Fibroblast of skin of scalp (primary cell): ENCODE data around the gene DBI. TPM values are rescaled to one million over a fixed set of nuclear protein-coding genes. Genes with fewer than 3 reads are reported as not detected.

Source experiments
- DNase-seq: peaks from one replicate; pipeline ENCODE4 v3.0.0-alpha.2; 2013
- polyA plus RNA-seq, 2 experiments: library from polyadenylated mRNA; unstranded; fragments of 120-200 nt; gene quantifications; one replicate each; pipeline ENCODE4 v1.2.1, GENCODE V29; 2013; ENCODE audit not compliant: insufficient read length in 2 of 2

Gene DBI
- 224 TPM for polyA plus RNA-seq (2013, experiment 1 of 2; ENCODE audit: insufficient read length)
- polyA plus RNA-seq (2013, experiment 2 of 2; ENCODE audit: insufficient read length) = 207 TPM

DNA sequence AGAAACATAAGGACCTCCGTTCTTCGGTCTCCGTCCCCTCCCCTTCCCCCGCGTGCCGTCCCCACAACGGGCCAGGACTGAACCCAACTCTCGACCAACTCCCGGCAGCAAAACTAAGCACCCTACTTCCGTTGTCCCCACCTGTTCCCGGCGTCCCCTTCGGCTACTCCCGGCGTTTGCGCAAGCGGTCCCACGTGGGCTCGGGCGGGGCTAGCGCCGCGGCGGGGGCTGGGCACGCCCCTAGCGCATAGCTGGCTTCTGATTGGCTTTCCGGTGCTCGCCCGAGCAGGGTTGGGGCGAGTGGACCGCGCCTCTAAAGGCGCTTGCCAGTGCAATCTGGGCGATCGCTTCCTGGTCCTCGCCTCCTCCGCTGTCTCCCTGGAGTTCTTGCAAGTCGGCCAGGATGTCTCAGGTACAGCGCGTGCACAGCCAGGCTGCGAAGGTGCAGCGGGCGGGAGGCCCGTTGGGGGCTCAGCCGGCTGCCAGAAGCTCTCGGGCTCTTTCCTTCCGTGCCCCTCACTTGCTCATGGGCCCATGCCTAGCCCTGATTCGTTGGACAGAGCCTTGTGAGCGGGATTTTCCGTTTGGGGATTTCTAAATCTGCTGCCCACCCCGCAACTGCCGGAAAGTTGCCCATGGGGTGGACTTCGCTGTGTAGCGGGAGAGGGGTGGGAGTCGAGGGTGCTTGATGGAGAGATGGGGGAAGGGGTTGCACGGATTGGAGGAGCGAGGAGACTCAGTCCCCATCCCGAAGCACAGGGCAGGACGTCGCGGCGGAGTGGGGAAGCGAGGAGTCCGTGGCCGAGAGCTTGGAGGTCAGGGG is at the start of gene DBI, which contains the start of gene C2orf76:
Gene DBI (plus strand): TSS at position 329 of the 823 bp plus-strand sequence. CDS start 75 bp downstream, at position 404.
Gene C2orf76 (minus strand): TSS at position 186 of the 823 bp plus-strand sequence. CDS start 26,875 bp downstream, outside the sequence.
- peak; percentile 94 for DNase-seq

DNA sequence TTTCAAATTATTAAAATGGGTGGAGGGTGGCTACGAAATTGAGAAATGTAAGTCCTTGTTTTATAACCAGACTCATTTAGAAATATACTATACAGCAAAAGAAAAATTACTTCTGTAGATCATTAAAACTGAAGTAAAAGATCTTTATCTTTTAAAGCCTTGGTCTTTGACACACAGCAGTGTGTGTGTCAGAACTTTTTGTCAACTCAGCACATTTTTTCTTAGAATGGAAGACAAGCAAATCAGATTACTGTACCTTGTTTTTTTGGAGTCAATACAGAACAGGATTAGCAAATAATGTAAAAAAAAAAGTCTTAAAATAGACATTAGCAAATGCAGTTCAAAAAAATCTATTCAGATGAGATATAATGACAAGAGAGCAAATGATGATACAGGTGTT is 49.2 kb upstream of the DBI start:
- DNase-seq = no peak

DNA sequence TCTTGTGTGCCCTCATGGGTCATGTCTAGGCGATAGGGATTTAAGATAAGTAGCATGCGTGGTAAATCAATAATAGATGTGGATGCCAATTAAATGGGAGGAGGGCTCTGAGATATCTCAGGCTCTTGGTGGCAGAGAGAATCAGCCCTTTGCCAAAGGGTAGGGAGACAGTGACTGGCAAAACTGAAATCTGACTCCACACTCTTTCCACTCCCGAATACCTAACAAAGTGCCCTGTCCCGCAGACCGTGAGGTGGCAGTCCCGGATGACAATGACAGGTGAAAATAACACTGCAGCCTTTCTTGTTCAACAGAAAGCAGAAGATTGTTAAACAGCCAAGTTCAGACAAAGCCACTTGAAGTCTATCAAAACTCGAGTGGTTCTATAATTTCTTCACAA is 47.2 kb upstream of the DBI start:
- DNase-seq = no peak

DNA sequence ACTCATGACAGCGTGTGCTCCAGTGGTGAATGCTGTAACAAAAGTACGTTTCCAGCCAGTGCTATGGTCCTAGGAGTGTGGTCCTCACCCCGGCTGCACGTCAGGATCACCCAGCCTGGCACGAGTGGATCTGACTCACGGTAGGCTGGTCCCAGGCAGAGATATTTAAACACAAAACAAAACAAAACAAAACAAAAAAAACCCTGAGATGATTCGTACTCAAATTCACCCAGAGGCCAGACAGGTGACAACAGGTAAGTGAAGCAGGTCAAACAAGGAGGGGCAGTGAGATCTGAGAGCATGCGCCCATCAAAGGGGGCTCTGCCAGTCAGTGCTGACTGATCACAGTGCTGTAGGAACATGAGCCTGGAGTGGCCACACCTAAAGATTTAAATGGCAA is 43.3 kb upstream of the DBI start:
- no peak for DNase-seq

DNA sequence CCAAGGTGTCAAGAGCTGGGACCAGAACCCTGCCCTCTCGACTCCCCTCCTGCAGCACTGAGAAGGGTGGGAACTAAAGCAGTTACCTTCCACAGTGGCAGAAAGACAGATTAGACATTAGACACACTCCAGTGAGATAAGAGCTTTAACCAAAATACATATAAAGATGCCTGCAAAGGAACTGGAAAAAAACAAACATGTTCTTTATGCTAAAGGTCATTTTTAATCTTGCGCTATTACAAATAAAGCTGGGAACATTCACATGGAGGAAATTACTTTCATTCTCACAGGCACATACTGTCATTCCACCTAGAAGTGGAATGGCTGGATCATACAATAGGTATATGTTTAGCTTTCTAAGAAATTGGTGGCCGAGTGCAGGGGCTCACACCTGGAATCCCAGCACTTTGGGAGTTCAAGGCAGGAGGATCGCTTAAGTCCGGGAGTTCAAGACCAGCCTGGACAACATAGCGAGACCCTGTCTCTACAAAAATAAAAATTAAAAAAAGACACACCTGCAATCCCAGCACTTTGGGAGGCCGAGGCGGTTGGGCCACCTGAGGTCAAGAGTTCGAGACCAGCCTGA is 42.0 kb upstream of the DBI start:
- DNase-seq = no peak

DNA sequence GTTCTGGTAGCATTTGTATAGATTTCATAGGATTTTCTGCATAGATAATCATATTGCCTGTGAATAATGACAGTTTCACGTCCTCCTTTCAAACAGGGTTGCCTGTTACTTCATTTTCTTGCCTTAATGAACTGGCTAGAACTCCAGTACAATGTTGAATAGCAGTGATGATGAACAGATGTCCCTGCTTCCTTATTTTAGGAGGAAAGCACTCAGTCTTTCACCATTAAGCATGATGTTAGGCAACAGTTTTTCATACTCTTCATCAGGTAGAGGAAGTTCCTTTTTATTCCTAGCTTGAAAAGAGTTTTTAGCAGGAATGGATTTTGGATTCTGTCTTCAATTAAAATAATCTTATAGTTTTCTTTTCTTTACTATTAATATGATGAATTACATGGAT is 39.8 kb upstream of the DBI start:
- no peak for DNase-seq

DNA sequence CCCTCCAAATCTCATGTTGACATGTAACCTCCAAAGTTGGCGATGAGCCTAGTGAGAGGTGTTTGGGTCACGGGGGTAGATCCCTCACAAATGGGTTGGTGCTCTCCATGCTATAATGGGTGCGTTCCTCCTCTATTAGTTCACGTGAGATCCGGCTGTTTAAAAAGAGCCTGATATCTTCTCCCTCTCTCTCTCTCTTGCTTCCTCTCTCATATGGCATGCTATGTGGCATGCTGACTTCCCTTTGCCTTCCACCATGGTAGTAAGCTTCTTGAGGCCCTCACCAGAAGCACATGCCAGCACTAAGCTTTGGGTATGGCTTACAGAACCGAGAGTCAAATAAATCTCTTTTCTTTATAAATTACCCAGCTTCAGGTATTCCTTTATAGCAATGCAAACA is 39.3 kb upstream of the DBI start:
- no peak for DNase-seq

DNA sequence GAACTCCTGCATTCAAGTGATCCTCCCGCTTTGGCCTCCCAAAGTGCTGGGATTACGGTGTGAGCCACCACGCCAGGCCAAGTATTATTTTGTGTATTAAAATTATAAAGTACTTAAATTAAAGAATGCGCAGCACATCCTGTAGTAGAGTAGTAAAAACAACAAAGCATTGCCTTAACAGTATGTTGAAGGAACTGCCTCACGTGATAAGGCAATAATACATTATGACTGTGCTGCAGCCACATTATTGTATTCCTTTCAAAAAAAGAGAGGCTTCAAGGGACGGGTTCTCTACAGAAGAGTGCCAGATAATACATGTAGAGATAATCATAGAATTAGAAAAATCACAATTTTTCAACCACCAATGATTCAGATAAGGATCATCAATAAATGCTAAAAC is 33.8 kb upstream of the DBI start:
- no peak for DNase-seq

DNA sequence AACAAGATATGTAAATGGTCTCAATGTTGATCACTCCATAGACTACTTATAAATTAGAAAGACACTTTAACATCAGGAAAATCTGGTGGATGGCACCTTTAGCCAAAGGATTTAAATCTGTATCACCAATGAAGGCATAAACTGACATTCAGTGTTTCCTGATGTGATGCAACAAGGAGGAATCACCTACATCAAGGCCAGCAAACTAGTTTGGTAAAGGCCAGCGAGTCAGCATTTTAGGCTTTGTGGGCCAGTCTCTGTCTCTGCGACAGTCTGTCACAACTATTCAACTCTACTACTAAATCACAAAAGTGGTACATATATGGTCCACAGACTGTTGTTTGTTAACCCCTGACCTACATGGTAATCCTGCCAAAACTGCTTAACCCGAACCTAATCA is 33.4 kb upstream of the DBI start:
- no peak for DNase-seq

DNA sequence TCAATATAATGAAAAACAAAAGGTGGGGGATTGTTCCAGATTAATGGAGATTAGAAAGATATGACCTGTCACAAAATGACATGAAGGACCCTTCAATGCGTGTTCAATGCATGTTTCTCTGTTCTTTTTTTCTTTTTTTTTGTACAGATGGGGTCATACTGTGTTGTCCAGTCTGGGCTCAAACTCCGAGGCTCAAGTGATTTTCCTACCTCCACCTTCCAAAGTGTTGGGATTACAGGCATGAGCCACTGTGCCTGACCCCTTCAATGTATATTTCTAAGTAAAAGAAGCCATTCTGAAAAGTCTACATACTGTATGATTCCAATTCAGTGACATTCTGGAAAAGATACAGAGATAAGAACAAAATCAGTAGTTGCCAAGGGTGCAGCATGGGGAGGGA is 32.9 kb upstream of the DBI start:
- DNase-seq = no peak

DNA sequence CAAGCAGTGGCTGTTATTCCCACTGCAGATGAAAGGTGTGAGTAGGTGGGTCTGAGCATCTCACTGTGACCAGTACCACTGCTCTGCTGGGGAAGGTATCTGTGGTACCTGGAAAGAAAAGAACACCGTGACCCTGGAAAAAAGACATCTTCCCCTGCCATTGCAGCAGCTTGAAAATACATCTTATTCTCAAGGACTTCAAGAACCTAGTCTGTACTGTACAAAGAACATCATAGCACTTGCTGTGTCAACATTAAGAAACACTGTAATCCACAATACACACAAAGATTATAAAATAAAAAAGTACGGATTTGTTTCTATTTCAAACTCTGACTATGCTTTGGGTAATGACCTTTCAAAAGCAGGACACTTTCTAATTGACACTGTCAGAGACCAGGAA is 29.0 kb upstream of the DBI start:
- DNase-seq = no peak

DNA sequence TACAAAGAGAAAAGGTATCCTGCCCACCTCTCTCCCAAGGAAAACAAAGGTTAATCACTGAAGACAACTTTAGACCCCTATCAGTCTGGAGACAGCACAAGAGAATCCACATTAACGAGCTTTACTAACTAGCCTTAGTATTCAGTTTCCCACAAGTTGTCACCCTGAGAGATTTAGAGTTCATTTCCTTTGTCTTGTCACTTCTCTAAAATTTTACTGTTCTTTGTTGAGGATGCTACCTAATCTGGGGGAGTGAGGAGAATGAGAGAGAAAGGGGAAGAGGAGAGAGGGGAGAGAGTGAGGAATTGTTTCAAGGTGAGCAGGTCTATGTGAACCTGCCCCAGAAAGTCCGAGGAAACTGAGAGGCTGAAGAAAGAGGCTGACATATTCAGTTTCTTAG is 28.5 kb upstream of the DBI start:
- DNase-seq = no peak

DNA sequence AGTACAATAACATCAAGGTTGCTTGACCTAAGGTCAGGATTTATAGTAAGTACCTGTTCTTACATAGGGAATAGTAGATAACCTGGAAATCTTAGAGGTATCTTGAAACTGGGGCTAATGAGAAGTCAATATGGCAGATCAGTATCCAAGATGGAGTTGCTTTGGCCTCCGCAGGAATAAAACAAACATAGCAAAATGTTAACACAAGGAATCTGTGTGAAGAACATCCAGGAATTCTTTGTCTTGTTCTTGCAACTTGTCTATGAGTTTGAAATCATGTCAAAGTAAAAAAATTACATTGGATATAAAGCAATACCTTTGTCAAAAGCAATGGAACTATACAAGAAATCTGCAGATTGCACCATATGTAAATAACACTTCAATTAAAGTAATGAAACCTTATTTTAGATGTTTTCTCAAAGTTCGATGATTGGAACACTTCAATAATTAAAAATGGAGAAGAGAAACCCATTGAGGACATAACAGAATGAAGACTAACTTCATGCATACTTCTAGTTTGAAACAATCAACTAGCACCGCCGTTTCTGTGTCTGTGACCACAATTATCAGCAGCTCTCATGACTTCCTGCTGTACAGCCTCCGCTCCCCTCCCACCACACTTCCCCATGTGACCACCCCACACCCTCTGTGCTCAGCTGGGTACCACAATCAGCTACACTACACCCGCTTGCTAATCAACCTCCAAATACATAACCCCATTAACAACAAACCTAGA is 27.8 kb upstream of the DBI start:
- no peak for DNase-seq

DNA sequence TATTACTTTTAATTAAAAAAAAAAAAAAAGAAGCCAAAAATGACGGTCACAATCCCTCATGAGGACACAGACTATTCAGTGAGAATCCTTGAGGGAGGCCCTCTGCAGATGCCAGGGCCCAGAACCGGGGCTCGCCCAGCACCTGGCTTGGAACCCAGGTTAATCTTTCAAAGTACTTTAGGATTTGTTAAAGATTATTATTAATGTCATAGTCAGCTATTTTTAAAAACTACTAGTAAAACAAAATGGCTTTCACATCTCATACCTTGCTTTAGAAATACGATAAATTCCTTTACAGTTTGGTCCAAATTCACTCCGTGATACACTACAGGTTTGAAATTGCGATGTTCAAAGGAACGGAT is 27.2 kb upstream of the DBI start:
- DNase-seq = no peak

DNA sequence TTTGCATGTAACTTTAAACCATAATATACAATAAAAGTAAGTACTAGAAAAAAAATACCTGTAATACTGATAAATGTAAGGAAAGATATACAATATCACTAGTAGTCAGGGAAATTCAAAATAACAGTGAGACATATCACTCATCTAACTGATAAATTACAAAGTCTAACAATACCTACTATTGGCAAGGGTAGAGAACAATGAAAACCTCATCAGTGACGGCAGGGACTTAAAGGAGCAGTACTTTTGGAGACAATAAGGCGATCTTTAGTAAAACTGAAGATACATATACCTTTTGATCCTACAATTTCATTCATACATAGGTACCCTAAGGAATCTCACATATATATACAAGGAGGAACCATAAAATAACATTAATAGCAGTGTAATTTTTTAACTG is 25.1 kb upstream of the DBI start:
- DNase-seq = no peak

DNA sequence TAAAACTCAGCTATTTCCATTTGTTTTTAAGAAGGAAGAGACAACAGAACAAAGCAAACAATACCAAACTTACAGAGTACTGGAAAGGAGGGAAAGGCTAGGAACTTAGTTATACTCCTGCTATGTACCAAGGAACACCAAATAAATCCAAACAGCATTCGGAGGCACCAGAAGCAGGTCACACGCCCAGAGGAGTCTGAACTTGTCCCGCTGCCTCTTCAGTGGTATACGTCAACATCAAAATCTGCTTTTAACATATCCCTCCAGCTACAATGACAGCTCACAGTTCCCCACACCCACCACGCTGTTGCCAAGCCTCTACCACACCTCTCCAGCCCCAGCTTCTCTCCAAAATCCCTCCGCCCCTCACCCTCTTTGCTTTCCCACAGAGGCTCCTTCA is 17.5 kb upstream of the DBI start:
- no peak for DNase-seq

DNA sequence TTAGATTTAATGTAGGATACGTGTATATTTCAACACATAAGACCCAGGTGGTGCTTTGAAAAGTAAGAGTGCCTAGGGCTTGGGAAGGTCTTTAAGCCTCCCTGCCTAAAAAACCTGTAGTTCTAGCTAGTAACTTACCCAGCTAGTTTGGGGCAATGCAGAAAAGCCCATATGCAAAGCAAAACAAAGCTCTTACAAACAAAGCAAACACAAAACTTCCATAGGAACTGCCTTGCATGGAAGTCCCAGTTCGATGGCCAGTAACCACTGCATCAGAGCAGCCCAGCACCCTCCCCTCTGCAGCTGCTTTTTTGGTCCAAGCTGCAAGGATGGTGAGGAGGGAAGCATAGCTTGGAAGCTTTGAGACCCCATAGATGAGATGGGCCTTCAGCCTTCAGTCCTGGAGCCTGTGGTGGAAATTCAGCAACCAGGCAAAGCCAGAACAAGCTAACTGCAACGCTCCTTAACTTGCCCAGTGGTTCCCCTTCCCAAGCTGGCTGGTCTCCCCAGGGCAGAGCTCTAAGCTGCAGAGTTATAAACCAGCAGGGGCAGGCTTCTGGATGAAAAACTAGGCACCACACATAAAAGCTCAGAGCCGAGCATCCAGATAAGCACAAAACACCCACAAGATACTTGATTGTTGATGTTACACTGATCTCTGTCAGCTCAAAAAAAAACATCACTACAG is 16.3 kb upstream of the DBI start:
- DNase-seq = no peak

DNA sequence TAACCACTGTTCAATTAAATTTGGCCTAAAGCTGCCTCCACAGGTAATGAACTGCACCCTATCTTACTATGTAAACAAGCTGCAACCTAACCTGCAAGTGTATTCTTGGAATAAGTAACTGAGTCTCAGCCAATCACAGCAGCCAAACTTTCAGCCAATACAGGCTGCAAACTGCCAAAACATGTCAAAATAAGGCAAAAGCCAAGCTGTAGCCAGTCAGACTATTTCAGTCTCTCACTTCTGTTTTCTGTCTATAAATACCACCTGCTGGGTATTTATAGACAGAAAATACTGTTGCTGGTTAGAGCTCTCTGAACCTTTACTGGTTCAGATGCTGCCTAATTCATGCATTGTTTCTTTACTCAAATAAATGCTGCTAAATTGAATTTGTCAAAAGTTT is 14.4 kb upstream of the DBI start:
- no peak for DNase-seq

DNA sequence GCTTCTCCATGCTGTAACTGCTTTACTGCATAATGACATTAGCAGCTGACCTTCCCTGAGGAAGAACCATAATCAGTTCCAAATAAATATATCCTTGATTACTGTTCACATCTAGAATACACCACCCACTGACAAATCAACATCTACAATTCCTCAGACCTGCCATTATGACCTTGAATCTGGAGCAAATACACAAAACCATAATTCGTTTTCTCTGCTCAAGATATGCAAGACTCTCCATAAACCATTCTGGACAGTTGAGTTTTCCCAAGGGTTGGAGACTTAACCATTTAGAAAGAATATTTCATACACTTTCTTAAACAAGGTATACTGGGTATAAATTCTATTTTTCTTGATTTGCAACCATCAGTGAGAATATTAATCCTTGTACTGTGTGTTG is 11.9 kb upstream of the DBI start:
- DNase-seq = no peak

DNA sequence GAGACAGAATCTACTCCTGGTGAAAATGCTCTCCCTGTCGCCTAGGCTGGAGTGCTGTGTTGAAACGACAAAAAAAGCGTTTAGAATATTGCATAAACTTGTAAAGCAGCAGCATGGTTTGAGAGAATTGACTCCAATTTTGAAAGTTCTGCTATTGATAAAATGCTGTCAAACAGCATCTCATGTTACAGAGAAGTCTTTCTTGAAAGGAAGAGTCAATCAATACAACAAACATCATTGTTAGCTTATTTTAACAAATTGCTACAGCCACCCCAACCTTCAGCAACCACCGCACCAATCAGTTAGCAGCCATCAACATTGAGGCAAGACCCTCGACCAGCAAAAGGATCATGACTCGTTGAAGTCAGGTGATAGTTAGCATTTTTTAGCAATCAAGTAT is 7.0 kb upstream of the DBI start:
- DNase-seq = no peak

DNA sequence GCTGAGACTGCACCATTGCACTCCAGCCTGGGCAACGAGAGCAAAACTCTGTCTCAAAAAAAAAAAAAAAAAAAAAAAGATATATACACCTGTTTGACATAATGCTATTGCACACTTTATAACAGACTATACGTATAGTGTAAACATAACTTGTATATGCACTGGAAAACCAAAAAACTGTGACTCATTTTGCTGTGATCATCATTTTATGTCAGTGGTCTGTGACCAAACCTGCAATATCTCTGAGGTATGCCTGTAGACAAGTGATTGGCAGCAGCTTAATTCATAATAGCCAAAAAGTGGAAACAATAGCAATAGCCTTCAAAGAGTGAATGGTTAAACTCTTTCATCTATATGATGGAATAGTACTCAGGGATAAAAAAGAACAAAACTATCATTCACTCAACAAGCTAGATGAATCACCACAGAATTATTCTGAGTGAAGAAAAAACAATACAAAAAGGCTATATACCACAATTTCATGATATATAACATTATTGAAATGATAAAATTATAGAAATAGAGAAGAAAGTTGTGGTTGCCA is 6.3 kb upstream of the DBI start:
- DNase-seq = no peak

DNA sequence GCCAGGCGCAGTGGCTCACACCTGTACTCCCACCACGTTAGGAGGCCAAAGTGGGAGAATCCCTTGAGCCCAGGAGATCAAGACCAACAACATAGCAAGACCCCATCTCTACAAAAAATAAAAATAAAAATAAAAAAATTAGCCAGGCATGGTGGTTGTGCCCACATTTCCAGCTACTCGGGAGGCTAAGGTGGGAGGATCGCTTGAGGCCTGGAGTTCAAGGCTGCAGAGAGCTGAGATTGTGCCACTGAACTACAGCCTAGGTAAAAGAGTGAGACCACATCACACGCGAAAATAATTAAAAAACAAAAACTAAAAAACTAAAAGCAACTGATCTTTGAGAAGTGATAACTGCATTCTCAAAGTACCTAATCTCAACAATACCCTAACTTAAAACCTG is 2.0 kb upstream of the DBI start:
- no peak for DNase-seq

DNA sequence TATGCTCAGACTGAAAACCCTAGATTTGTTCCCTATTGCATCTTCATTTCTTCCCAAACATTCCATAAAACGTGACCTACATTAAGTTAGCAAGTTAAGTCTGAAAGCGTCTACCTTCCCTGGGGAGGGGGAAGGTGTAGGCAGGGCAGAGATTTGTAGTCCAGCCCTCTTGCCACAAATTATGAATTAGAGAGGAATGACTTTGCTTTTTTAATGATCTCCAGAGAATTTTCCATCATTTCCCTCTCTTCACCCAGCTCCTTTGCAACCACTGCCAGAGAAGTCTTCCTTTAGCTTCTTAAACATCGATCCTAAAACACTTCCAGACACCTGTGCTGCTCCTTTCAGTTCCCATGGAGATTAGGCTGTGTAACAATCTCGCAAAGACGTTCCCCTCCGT is 1.3 kb upstream of the DBI start:
- DNase-seq = no peak
